Gastrocnemius medialis (tissue), 4 donors: ENCODE results near the gene RNF44.

Source experiments
- CTCF ChIP-seq, 5 experiments: fragments of 450-650 bp in 3 of 5; fragments of 200-600 bp in 2 of 5; sonication (generic) in 2 of 5; IDR thresholded peaks in 4 of 5; conservative IDR thresholded peaks in 1 of 5; 1 replicate in 4 of 5; 2 replicates in 1 of 5; pipeline ENCODE4 v1.5.1; 2016 to 2019; ENCODE audit warnings: antibody characterized with exemption in 5 of 5, mild to moderate bottlenecking in 3 of 5, moderate library complexity in 3 of 5
- POLR2A ChIP-seq, 2 donors: fragments of 450-650 bp; IDR thresholded peaks; one replicate each; pipeline ENCODE4 v1.6.1; 2017; ENCODE audit warnings: antibody characterized with exemption in 2 of 2, mild to moderate bottlenecking in 2 of 2, moderate library complexity in 2 of 2

GRCh38 chr5:176568657-176569056 lies 31.5 kb upstream of the RNF44 start:
- TF ChIP-seq CTCF (IDR thresholded peaks at IDR 0.05 in 4 of 5, conservative IDR thresholded peaks at IDR 0.05 in 1 of 5) (no peak), POLR2A (IDR thresholded peaks at IDR 0.05) (no peak)
